ENCODE results near the gene RMRP.

Gene RMRP

GRCh38 chr9:35657546-35658136 lies at the start of gene RMRP (continued):
- TF ChIP-seq PRDM2 (tag by site-specific recombination; IDR thresholded peaks at IDR 0.05; ENCODE audit: borderline replicate concordance) (no peak), GFI1B (tag by site-specific recombination; IDR thresholded peaks at IDR 0.05) (no peak; the same call in 1 of the 2 replicates), ZNF132 (tag by site-specific recombination; IDR thresholded peaks at IDR 0.05; ENCODE audit: borderline replicate concordance) (no peak), ZNF423 (tag by site-specific recombination; IDR thresholded peaks at IDR 0.05) (no peak), REPIN1 (tag by site-specific recombination; IDR thresholded peaks at IDR 0.05; ENCODE audit: low read depth) (0 out of 2 replicates have a peak, but pooled peaks have one; percentile 58), ZXDB (tag by site-specific recombination; IDR thresholded peaks at IDR 0.05) (peak; percentile 95), BCL11B (tag by site-specific recombination; IDR thresholded peaks at IDR 0.05; ENCODE audit: low read depth) (peak; percentile 99), ZNF792 (tag by site-specific recombination; IDR thresholded peaks at IDR 0.05) (peak; percentile 83), GLIS2 (tag by site-specific recombination; IDR thresholded peaks at IDR 0.05) (peak; percentile 97), ZNF2 (tag by site-specific recombination; IDR thresholded peaks at IDR 0.05) (peak; percentile 97), ZSCAN23 (tag by site-specific recombination; IDR thresholded peaks at IDR 0.05) (peak; percentile 47; the same call in 1 of the 2 replicates), ZNF48 (tag by site-specific recombination; IDR thresholded peaks at IDR 0.05) (no peak), ZNF707 (tag by site-specific recombination; IDR thresholded peaks at IDR 0.05) (no peak), MYNN (tag by site-specific recombination; IDR thresholded peaks at IDR 0.05; ENCODE audit: borderline replicate concordance) (no peak; the same call in 1 of the 2 replicates), ZFP69B (tag by site-specific recombination; IDR thresholded peaks at IDR 0.05) (peak; percentile 86), ZNF677 (tag by site-specific recombination; IDR thresholded peaks at IDR 0.05) (no peak), HOXD13 (CRISPR knock-in tag; IDR thresholded peaks at IDR 0.05; ENCODE audit: borderline replicate concordance) (no peak), ZNF146 (tag by site-specific recombination; IDR thresholded peaks at IDR 0.05) (no peak), ZNF785 (tag by site-specific recombination; IDR thresholded peaks at IDR 0.05) (peak; percentile 73; the same call in 1 of the 2 replicates), ZNF571 (tag by site-specific recombination; IDR thresholded peaks at IDR 0.05) (no peak), ZNF510 (tag by site-specific recombination; IDR thresholded peaks at IDR 0.05; ENCODE audit: insufficient replicate concordance) (no peak), ZNF202 (tag by site-specific recombination; IDR thresholded peaks at IDR 0.05; ENCODE audit: borderline replicate concordance) (no peak), ZNF623 (tag by site-specific recombination; IDR thresholded peaks at IDR 0.05) (0 out of 2 replicates have a peak, but pooled peaks have one; percentile 28), ZNF391 (tag by site-specific recombination; IDR thresholded peaks at IDR 0.05; ENCODE audit: borderline replicate concordance, low read depth) (peak; percentile 95), ZNF624 (tag by site-specific recombination; IDR thresholded peaks at IDR 0.05) (no peak), ZNF23 (tag by site-specific recombination; IDR thresholded peaks at IDR 0.05; ENCODE audit: borderline replicate concordance) (no peak), GLI4 (tag by site-specific recombination; IDR thresholded peaks at IDR 0.05) (peak; percentile 74; the same call in 1 of the 2 replicates), KLF8 (tag by site-specific recombination; IDR thresholded peaks at IDR 0.05) (peak; percentile 85), SP3 (tag by site-specific recombination; IDR thresholded peaks at IDR 0.05) (peak; percentile 83), ZNF140 (tag by site-specific recombination; IDR thresholded peaks at IDR 0.05) (no peak), SCRT1 (tag by site-specific recombination; IDR thresholded peaks at IDR 0.05; ENCODE audit: borderline replicate concordance) (peak; percentile 98)
- TF ChIP-seq, protein P1, sequence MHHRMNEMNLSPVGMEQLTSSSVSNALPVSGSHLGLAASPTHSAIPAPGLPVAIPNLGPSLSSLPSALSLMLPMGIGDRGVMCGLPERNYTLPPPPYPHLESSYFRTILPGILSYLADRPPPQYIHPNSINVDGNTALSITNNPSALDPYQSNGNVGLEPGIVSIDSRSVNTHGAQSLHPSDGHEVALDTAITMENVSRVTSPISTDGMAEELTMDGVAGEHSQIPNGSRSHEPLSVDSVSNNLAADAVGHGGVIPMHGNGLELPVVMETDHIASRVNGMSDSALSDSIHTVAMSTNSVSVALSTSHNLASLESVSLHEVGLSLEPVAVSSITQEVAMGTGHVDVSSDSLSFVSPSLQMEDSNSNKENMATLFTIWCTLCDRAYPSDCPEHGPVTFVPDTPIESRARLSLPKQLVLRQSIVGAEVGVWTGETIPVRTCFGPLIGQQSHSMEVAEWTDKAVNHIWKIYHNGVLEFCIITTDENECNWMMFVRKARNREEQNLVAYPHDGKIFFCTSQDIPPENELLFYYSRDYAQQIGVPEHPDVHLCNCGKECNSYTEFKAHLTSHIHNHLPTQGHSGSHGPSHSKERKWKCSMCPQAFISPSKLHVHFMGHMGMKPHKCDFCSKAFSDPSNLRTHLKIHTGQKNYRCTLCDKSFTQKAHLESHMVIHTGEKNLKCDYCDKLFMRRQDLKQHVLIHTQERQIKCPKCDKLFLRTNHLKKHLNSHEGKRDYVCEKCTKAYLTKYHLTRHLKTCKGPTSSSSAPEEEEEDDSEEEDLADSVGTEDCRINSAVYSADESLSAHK (tag by site-specific recombination; IDR thresholded peaks at IDR 0.05): peak; percentile 66
- TF ChIP-seq, protein P2, sequence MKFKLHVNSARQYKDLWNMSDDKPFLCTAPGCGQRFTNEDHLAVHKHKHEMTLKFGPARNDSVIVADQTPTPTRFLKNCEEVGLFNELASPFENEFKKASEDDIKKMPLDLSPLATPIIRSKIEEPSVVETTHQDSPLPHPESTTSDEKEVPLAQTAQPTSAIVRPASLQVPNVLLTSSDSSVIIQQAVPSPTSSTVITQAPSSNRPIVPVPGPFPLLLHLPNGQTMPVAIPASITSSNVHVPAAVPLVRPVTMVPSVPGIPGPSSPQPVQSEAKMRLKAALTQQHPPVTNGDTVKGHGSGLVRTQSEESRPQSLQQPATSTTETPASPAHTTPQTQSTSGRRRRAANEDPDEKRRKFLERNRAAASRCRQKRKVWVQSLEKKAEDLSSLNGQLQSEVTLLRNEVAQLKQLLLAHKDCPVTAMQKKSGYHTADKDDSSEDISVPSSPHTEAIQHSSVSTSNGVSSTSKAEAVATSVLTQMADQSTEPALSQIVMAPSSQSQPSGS (tag by site-specific recombination; IDR thresholded peaks at IDR 0.05; ENCODE audit: low read depth): no peak

Data from HEK293 (cell line).